HG02623 (cell line): ENCODE measurements around the gene GSS.

ENCODE experiments used
- ATAC-seq: cut with Tn5 transposase; IDR thresholded peaks from one replicate; pipeline ENCODE4 v1.9.1; 2021; ENCODE audit warnings: moderate library complexity; ENCODE audit not compliant: unreplicated experiment

Gene GSS

DNA sequence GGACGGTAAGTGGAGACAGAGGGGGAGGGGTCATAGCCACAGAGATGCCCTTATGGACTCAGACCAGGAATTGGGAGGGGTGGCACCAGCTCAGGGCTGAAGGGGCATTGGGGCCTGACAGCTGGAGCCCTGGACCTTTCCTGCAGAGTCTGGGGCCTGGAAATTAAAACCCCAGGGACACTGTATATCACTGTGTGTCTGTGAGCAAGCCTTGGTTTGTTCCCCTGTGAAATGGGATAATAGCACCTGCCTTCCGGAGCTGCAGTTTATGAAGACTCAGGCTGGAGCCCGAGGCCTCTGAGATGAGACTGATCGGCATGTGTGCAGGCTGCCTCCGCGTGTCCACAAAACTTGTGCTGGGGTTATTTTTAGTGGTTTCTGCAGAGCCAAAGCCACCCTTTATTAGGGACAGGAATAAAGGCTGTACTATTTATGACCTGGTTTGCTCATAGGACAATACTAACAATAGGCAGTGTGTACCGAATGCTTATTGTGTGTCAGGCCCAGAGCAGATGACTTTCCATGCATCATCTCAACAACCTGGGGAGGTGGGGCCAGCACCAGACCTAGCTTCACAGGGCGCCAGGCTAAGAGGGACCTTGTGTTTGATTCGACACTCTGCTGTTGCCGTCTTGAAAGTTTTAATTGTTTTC is 22.6 kb upstream of the GSS start:
- ATAC-seq = no peak

- no peak for ATAC-seq
Measured at GRCh38 chr20:34977365-34978091, 21.9 kb upstream of the GSS start.

GRCh38 chr20:34976286-34976685 is 20.7 kb upstream of the GSS start:
- no peak for ATAC-seq

DNA sequence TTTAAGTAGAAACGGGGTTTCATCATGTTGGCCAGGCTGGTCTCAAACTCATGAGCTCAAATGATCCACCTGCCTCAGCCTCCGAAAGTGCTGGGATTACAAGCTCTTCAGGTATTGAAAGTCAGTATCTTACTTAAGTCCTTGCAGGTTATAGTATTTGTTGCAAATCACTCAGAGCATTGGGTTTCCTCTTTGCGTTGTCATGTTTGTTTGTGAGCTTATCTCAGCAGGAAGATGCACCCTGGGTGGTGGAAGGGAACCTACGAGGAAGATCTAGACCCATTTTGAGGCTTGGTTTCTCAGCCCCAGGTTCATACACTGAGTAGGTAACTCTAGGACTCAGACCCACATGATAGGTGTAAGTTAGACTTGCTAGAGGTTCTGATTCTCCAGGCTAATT is 18.6 kb upstream of the GSS start:
- ATAC-seq = no peak

DNA sequence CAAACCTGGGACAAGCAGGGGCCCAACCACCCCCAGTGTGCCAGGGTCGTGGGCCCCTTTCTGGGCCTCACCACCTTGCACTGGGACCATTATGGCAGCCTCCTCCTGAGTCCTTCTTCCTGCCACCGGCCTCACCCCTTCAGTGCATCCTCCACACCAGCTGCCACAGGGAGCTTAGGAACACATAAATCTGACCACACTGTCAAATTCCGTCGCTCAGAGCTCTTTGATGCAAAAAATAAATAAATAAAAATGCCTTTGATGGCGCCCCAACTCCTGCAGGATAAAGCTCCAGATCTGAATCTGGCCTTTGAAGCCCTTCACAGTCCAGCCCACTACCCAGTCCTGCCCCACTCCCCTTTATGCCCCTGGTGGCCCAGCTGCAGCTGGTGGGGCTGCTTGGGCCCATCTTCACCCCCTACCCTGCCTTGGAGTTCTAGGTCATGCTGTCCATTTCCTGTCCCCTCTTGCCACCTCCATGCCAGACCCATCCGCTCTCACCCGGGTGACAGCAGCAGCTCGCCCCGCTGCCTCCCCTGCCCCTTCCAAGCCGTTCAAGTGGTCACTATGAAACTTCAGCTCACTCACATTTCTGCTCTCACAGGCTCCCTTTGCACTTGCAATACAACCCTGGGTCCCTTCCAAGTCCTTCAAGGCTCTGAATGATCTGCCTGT is 16.1 kb upstream of the GSS start:
- ATAC-seq = no peak

DNA sequence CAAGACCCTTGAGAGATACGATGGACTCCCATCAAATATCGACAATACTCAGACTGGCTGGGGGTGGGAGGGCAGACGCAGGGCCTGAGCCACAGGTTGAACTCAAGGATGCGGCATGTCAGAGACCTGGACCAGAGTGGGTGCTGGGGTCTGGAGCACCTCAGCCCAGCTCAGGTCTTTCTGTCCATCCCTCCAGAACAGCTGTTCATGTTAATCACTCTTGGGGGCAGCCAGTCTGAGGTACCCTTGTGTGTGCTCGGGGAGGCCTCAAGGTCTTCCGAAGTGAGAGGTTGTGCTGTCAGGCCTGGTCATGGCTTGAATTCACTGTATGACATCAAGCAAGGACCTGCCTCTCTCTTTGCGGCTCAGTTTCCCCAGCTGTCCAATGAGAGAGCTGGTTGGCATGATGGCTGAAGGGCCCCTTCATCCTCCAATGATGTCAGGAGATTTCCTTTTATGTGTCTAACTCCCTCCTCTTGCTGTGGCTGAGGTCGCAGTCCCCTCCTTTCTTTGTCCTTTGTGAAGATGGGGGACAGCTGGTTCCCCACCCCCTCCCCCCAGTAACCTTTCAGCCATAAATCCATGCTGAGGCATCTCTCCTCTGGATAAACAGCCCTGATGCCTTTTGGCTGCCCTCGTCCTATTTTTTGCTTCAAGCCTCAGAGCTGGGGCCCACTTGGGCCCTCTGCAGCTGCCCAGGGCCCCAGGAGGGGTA is 15.4 kb upstream of the GSS start:
- no peak for ATAC-seq

GRCh38 chr20:34970193-34970840 is 14.7 kb upstream of the GSS start:
- no peak for ATAC-seq

DNA sequence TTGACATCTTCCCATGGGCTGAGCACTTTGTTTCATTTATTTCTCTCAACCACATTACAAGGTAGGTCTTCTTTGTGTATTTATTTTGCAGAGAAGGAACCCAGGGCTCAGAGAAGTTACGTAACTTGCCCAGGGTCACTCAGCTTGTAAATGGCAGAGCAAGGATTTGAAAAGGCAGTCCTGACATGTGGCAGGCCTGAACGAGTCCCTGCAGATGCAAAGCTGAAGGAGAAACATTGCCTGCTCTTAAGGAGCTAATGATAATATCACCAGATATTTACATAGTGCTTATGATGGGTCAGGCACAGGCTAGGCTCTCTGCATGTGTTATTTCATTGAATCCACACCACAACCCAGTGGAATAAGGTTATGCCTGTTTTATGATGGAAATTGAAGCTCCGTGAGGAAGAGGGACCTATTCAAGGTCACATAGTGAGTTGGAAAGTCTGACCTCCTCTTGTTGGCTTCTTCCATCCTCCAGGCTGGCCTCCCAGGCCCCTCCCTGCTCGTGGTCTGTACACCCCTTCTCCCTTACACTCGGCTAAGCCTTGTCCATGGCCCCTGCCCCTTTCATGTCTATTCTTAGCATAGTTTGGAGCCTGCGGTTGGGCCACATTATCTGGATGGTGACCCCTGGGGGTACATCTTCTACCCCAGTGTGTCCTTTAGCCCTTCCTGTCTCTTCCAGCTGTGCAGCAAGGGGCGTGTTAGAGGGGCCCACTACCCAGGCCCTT is 12.6 kb upstream of the GSS start:
- ATAC-seq = no peak

DNA sequence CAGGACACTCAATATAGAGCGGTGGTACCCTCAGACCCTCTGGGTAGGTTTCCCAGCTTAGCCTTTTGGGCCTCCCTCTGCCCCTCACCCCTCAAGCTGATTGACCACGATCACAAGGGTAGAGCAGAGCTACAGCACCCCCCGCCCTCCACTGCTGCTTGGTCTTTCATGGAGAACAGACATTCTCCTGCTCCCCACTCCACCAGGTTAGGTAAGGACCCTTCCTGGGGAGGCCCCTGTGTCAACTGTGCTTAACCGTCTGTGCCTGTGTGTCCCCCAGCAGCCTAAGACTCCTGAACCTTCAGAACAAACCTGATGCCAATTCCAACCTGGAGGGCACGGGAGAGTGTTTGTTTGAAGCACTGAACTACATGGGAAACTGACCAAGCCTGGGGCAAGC is 11.8 kb upstream of the GSS start:
- no peak for ATAC-seq

- no peak for ATAC-seq
Measured at GRCh38 chr20:34965051-34965450, 9.4 kb upstream of the GSS start.

DNA sequence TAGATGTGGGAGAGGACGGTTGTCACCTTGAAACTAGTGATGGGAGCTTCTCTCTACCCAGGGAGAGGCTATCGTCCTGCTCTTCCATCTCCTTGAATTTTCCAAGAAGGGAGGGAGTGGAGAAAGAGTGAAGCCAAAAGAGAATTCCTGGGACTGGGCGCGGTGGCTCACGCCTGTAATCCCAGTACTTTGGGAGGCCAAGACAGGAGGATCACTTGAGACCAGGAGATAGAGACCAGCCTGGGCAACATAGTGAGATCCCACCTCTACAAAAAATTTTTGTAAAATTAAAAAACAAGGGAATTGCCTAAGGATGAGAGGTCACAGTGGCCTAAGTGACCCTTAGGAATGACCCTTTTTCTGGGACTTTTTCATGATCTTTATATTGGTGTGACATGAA is 8.9 kb upstream of the GSS start:
- no peak for ATAC-seq

- ATAC-seq = no peak
Measured at GRCh38 chr20:34956751-34957472, 1.3 kb upstream of the GSS start.

DNA sequence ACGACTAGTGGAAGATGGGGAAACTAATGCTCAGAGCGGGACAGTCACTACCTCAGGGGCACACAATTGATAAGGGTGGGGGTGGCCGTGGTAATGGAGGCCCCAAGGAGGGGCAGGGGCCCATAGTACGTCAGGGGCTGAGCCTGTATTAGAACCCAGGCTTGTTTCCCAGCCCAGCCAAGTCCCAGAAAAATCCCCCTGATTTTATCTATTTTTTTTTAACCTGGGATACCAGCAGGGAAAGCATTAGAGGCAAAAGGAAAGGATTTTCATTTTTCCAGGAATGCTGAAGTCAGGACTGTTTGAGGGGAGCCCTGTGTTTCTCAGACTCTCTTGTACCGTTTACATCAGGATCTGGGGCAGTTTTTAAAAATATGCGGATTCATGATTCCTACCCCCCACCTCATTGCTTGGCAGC is 444 bp upstream of the GSS start:
- no peak for ATAC-seq

GRCh38 chr20:34954904-34955230 is 739 bp downstream of the GSS start:
- ATAC-seq = no peak

DNA sequence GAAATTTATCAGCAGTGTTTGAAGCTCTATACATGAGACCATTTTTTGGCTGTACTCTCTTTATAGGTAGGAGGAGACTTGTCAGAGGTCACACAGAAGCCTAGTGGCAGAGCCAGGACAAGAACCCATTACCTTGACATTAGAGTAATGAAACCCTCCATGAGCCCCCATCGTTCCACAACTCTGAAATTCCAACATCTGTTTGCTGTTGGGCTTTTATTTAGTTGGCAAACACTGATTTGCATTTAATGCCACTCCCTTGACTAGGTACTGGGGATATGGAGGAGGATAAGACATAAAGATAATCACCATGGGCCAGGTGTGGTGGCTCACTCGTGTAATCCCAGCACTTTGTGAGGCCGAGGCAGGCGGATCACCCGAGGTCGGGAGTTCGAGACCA is 1.6 kb downstream of the GSS start:
- no peak for ATAC-seq

GRCh38 chr20:34952671-34953070 is 2.9 kb downstream of the GSS start:
- ATAC-seq = no peak

DNA sequence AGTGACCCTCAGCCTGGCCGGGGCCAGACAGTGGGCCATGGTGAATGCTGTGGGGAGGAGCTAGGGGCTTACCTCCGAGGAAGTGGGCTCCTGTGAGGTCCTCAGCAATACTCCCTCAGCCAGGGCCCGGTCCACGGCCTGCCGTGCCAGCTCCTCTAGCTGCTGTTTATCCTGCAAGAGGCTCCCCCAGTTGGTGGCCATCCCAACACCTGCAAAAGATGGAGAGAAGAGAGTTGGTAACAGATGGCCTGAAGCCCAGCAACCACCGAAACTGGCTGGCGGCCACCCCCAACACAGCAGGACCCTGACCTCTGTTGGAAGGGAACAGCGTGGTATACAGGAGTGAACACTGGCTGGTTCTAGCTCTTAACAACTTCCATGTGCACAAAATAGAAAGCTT is 4.0 kb downstream of the GSS start:
- ATAC-seq = no peak

DNA sequence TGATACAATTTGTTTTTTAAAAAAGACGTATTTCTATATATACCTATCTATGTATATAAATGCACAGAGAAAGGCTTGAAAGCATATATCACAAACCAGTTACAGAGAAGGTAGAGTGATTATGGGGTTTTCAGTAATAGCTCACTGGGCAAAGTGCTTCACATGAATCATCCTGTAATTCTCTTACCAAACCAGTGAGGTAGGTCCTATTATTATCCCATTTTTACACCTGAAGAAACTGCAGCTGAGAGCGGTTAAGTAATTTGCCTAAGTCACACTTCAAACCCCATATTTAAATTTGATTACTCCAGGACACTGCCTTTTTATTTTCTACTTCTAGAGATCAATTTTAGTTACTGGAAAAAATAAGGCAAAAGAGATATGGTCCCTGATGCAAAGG is 4.4 kb downstream of the GSS start:
- no peak for ATAC-seq

DNA sequence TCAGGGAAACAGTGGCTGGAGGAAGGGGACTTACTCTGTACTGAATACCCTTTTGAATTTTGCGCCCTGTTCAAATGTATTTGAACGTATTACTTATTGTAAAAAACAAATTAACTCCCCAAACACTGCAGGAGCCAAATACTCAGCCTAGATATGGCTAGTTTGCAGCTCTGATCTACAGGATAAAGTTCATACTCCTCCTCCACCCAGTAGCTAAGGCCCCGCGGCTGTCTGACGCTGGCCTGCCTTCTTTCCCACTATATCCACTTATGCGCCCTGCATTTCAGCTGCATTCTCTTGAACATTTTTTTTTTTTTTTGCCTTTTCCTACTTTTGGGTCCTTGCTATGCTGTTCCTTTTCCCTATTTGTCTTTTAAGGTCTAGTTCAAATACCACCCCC is 6.5 kb downstream of the GSS start:
- no peak for ATAC-seq

- no peak for ATAC-seq
Measured at GRCh38 chr20:34948030-34948429, 7.6 kb downstream of the GSS start.
